ENCODE results near the gene TSPYL1. TPM values are rescaled to one million over a fixed set of nuclear protein-coding genes. Genes with fewer than 3 reads are reported as not detected.

The TSPYL1 gene
- total and polyA plus RNA-seq, 2 of the 8 experiments (the other 6 are each of a cell fraction or from before 2014, with no cell fraction given) = 33.2 to 79.1 TPM

DNA sequence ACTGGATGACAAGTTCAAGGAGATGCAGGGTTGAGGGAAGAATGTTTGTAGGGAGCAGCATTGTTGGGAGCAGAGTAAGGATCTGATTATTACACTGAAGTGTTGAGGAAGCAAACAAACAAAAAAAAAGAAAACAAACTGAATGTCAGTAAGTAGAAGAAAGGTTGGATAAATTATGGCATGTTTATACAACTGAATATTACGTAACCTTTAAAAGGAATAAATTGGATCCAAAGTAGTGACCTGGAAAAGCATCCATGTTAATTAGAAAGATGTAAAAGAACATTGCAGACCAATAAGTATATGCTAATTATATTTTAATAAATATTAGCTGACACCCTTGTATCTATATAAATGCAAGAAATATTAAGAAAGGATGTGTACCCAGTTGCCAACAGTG lies 12.8 kb upstream of the TSPYL1 start:
- 100% methylated on average over 1 of the region's 1 CpG; no CpG with 5 or more reads in 1 of the 2 experiments for WGBS, 2 experiments (ENCODE audit: extremely low coverage in 1 of 2, insufficient coverage in 1 of 2, insufficient read length in 1 of 2, insufficient replicate concordance in 2 of 2, low coverage in 1 of 2, low lambda C conversion rate in 2 of 2, missing lambda C conversion rate in 1 of 2)
- no peak overlapping the region for H3K4ac ChIP-seq (replicated peaks; ENCODE audit: insufficient read length, low read depth, low read length)
- POLR2A ChIA-PET (ENCODE audit: partially characterized antibody) = no interaction called here
- TF ChIP-seq, protein P1, sequence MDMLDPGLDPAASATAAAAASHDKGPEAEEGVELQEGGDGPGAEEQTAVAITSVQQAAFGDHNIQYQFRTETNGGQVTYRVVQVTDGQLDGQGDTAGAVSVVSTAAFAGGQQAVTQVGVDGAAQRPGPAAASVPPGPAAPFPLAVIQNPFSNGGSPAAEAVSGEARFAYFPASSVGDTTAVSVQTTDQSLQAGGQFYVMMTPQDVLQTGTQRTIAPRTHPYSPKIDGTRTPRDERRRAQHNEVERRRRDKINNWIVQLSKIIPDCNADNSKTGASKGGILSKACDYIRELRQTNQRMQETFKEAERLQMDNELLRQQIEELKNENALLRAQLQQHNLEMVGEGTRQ (IDR thresholded peaks at IDR 0.05; ENCODE audit: low read length) = no peak
- TF ChIP-seq SP4 (IDR thresholded peaks at IDR 0.05; ENCODE audit: low read length) (no peak), KDM1A (IDR thresholded peaks at IDR 0.05; ENCODE audit: borderline replicate concordance, low read length) (no peak), MAFK (IDR thresholded peaks at IDR 0.05; ENCODE audit: low read depth, low read length) (no peak), ZNF274 (IDR thresholded peaks at IDR 0.05; ENCODE audit: borderline replicate concordance, extremely low read depth, low read length) (no peak), ASH2L (IDR thresholded peaks at IDR 0.05; ENCODE audit: low read length) (no peak), SP2 (IDR thresholded peaks at IDR 0.05; ENCODE audit: low read length) (no peak), TAF1 (IDR thresholded peaks at IDR 0.05; ENCODE audit: low read depth, low read length) (no peak), CREB1 (IDR thresholded peaks at IDR 0.05) (no peak), POLR2AphosphoS5 (IDR thresholded peaks at IDR 0.05; ENCODE audit: low read depth, low read length) (no peak), FOSL1 (IDR thresholded peaks at IDR 0.05; ENCODE audit: insufficient read depth, low read depth, low read length) (no peak), CEBPB (IDR thresholded peaks at IDR 0.05; ENCODE audit: low read depth, low read length) (no peak; the same call in 1 of the 2 replicates), EP300 (IDR thresholded peaks at IDR 0.05; ENCODE audit: borderline replicate concordance in 1 of 2, low read depth in 2 of 2, low read length in 2 of 2) (no peak), EGR1 (IDR thresholded peaks at IDR 0.05; ENCODE audit: borderline replicate concordance, low read depth, low read length) (no peak), BCL11A (IDR thresholded peaks at IDR 0.05; ENCODE audit: low read depth in 2 of 2, low read length in 2 of 2) (no peak)

More for the DNA sequence above, 12.8 kb upstream of the TSPYL1 start:
- Histone ChIP-seq H4K5ac (ENCODE audit: insufficient read length, low read depth, low read length) (no peak overlapping the region), H3K18ac (ENCODE audit: extremely low read depth, low read length) (no peak overlapping the region), H3K14ac (ENCODE audit: insufficient read length) (no peak overlapping the region), H2BK15ac (ENCODE audit: low read length) (no peak overlapping the region), H4K20me1 (replicated peaks in 1 of 2; ENCODE audit: control insufficient read depth in 1 of 2, insufficient read depth in 2 of 2, low read length in 2 of 2) (peaks cover 0 to 1% of the 10 kb centered on the region in 2 experiments), H2BK12ac (ENCODE audit: low read depth, low read length) (no peak overlapping the region), H4K8ac (ENCODE audit: extremely low read depth, insufficient read depth, low read length) (no peak overlapping the region), H4K91ac (replicated peaks; ENCODE audit: insufficient read length, low read length) (no peak overlapping the region), H3K79me1 (ENCODE audit: low read depth, low read length) (no peaks in the 10 kb centered on the region), H3K56ac (replicated peaks; ENCODE audit: insufficient read length, low read depth, low read length) (no peak overlapping the region), H3K23ac (ENCODE audit: insufficient read length) (no peak overlapping the region), H2BK120ac (replicated peaks; ENCODE audit: low read depth, low read length) (no peak overlapping the region), H3K36me3 (ENCODE audit: control insufficient read depth in 2 of 4, insufficient read depth in 4 of 4, low read length in 3 of 4) (no peaks in the 10 kb centered on the region), H3K27ac (ENCODE audit: low read depth, low read length) (no peak overlapping the region), H3K4me1 (replicated peaks in 1 of 4; ENCODE audit: control insufficient read depth in 3 of 4, insufficient read depth in 4 of 4, low read length in 3 of 4) (no peaks in the 10 kb centered on the region), H2BK5ac (ENCODE audit: low read depth, low read length) (no peak overlapping the region), H3K27me3 (replicated peaks in 1 of 4; ENCODE audit: control insufficient read depth in 3 of 4, extremely low read depth in 1 of 4, insufficient read depth in 3 of 4, low read length in 3 of 4) (no peaks in the 10 kb centered on the region), H3K9ac (replicated peaks in 1 of 4; ENCODE audit: extremely low read depth in 1 of 4, low read depth in 3 of 4, low read length in 3 of 4) (no peak overlapping the region), H3K23me2 (ENCODE audit: low read depth, low read length) (no peaks in the 10 kb centered on the region), H2AFZ (ENCODE audit: low read length) (no peak overlapping the region), H2AK5ac (ENCODE audit: low read depth, low read length) (no peak overlapping the region), H2BK20ac (ENCODE audit: low read length) (no peak overlapping the region), H3K79me2 (ENCODE audit: control insufficient read depth in 1 of 2, insufficient read depth in 2 of 2, low read length in 2 of 2) (no peaks in the 10 kb centered on the region), H3K4me2 (ENCODE audit: insufficient read depth in 1 of 2, low read depth in 2 of 2, low read length in 2 of 2) (no peak overlapping the region), H3K4me3 (ENCODE audit: extremely low read depth in 1 of 4, insufficient read depth in 2 of 4, low read depth in 3 of 4, low read length in 4 of 4) (no peak overlapping the region), H3K9me3 (ENCODE audit: insufficient read depth in 2 of 2, low read depth in 1 of 2, low read length in 1 of 2) (no peaks in the 10 kb centered on the region)
- DNase-seq (ENCODE audit: low read depth in 1 of 2, low spot score in 2 of 2) (no peak), FAIRE-seq (no peak)
- CTCF ChIA-PET (ENCODE audit: partially characterized antibody) = interaction anchor here (0.6 to 1.9 kb wide), 9 partner anchors 10 to 268 kb away, joined by 3 to 8 read pairs (median 5); no protein-coding TSS in a partner anchor

All from H1 (cell line).